Mucosa of descending colon (tissue), 3 donors: ENCODE data around the gene MACROH2A1. TPM values are rescaled to one million over a fixed set of nuclear protein-coding genes. Genes with fewer than 3 reads are reported as not detected.

ENCODE experiments used
- ATAC-seq: fragments of 200-7000 bp; cut with Tn5 transposase; one replicate; pipeline ENCODE4 v1.9.1; 2020; ENCODE audit warnings: mild to moderate bottlenecking, moderate library complexity
- DNase-seq, 3 donors: peaks; one replicate each; pipeline ENCODE4 v3.0.0-alpha.2; 2020
- H3K36me3 ChIP-seq: fragments of 200-600 bp; one replicate; pipeline ENCODE4 v1.8.0; 2021; ENCODE audit warnings: low read depth, mild to moderate bottlenecking
- H3K4me1 ChIP-seq: fragments of 200-600 bp; one replicate; pipeline ENCODE4 v1.8.0; 2021; ENCODE audit warnings: low read depth, mild to moderate bottlenecking
- H3K4me3 ChIP-seq: fragments of 200-600 bp; one replicate; pipeline ENCODE4 v1.8.0; 2021; ENCODE audit warnings: mild to moderate bottlenecking
- H3K9me3 ChIP-seq: fragments of 200-600 bp; one replicate; pipeline ENCODE4 v1.8.0; 2021; ENCODE audit warnings: mild to moderate bottlenecking
- intact Hi-C, 2 donors: fragments of 100-400 bp; cut with DNase I in 1 of 2; cut with micrococcal nuclease in 1 of 2; formaldehyde crosslinking; loops; one replicate each; pipeline versions ENCODE4 v1.11.0 to v1.11.1; 2022; cut with DNase I, micrococcal nuclease
- total RNA-seq, 3 donors: library from RNA; stranded (reverse); fragmentation: NEBNext Ultra II Directional in 2 of 3; extraction: Animal tissue kit (Norgen Biotek cat#: 25700) in 2 of 3; gene quantifications; one replicate each; pipeline versions ENCODE4 v1.2.1 to v1.2.4, GENCODE V29; 2021 to 2023
- TF ChIP-seq, protein P1 (sequence below): fragments of 200-600 bp; IDR thresholded peaks from one replicate; pipeline ENCODE4 v1.8.0; 2022; ENCODE audit warnings: antibody characterized with exemption, mild to moderate bottlenecking
- donor health status: DM: no; HTN: no; CAD: no; lungs with moderate emphysema.
- donor health status: DM: no; HTN: no; CAD: no.
- donor health status: DM: no; HTN: yes; CAD: no.

Gene MACROH2A1
- total RNA-seq, 3 donors from 2014 or later = 170 to 255 (median 243) TPM

DNA sequence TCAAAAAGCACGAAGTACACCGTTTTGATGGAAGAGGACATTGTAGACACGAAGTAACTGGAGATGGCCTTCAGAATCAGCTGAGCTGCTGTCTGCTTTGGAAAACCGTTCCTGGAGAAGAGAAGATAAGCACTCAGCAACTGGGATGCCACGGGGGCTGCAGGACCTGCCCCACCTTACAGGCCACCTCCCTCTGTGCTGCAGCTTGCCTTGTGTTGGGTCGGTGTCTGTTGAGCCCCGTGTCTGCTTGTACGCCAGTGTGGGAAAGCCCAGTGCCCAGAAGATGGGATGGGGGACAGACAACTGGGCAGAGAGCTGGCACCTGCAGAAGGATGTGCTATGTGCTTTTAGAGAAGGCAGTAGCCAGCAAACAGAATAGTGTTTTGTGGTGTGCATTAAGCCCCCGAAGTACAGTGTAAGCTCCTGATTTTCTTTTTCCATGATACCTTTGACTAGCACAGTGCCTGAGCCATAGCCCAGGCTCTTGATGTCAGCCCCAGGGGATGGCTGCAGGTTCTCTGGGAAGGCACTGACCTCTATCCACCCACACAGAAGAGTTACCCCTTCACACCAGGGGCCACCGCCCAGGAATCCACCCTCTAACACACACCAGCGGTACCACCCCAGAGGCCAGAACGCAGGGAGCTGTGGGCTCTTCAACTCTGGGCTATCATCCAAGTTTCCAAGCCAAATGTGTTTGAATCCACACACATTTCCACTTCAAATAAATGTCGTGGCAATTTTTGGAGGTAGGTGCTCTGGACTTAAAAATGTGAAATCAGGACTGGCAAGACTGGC, 63.8 kb downstream of the MACROH2A1 start:
- ATAC-seq (no peak), DNase-seq (no peak)
- Histone ChIP-seq H3K4me1 (peaks cover 1% of the 10 kb centered on the region), H3K4me3 (no peak overlapping the region), H3K9me3 (no peaks in the 10 kb centered on the region), H3K36me3 (no peaks in the 10 kb centered on the region)
- intact Hi-C loops = loop anchor here (10.0 kb wide), 2 partner anchors 120 to 130 kb away; no protein-coding TSS in a partner anchor
- TF ChIP-seq, protein P1, sequence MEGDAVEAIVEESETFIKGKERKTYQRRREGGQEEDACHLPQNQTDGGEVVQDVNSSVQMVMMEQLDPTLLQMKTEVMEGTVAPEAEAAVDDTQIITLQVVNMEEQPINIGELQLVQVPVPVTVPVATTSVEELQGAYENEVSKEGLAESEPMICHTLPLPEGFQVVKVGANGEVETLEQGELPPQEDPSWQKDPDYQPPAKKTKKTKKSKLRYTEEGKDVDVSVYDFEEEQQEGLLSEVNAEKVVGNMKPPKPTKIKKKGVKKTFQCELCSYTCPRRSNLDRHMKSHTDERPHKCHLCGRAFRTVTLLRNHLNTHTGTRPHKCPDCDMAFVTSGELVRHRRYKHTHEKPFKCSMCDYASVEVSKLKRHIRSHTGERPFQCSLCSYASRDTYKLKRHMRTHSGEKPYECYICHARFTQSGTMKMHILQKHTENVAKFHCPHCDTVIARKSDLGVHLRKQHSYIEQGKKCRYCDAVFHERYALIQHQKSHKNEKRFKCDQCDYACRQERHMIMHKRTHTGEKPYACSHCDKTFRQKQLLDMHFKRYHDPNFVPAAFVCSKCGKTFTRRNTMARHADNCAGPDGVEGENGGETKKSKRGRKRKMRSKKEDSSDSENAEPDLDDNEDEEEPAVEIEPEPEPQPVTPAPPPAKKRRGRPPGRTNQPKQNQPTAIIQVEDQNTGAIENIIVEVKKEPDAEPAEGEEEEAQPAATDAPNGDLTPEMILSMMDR = no peak

DNA sequence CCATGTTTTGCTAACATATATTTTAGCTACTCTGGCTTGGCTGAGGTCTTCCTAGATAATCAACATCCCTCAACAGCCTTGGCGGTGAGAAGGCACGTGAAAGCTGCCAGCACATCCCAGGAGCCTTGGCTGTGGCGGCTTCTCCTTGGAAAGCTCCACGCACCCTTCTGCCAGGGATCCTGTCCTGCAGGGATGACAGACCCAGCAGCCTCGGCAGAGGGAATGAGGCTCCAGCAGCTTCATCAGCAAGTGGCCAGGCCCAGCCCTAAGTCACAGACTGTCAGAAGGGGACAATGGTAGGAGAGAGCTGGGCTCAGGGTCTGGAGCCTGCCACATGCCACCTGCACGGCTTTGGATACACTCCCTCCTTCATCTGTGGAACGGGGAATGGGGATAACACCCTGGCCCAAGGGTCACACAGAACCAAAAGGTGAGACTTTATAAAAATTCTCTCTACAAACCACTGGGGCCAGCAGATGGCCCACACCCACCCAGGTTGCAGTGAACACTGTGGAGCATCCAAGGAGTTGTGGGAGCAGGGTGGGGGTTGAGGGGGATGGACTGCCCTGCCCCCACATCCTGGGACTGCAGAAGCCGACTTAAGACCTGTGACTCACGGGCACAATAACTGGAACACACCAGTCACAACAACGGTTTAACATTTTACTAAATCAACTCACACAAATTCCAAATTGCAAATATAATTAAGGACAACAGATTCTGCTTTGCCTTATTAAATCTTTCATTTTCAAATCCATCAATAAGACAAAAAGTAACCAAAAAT, 65.1 kb downstream of the MACROH2A1 start:
- no peak for DNase-seq
- intact Hi-C loops = loop anchor here (10.0 kb wide), 2 partner anchors 119 to 129 kb away; no protein-coding TSS in a partner anchor
- ATAC-seq = no peak
- H3K4me3 ChIP-seq = no peak overlapping the region
- H3K9me3 ChIP-seq = no peaks in the 10 kb centered on the region
- H3K4me1 ChIP-seq = no peaks in the 10 kb centered on the region
- TF ChIP-seq, protein P1 = no peak
- H3K36me3 ChIP-seq = no peaks in the 10 kb centered on the region

DNA sequence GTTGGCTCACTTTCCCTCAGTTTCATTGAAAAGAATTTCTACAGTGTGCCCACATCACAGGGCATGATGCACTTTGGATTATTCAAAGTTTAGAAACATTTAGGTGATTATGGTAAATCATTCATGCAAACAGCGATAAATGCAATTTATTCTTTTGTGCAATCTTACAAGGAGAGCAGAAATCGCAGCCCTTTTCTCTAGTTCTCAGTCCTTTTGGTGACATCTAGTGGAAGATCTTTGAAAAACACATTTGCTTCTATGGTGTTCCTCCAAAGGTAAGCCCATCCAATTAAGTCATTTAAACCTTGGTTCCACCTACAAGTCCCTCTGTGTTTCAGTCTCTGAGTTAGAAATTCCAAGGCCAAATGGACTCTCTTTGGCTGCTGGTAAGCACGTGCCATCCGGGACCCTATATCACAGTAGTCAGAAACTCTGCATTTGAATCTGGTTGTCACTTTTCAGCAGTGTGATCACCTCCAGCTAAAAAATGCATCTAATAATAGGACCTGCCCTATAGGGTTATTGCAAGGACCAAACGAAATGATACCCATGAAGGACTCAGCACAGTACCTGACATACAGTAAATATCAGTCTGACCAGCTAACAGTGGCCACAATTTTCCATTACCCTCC, 66.4 kb downstream of the MACROH2A1 start:
- intact Hi-C loops = loop anchor here (10.0 kb wide), 2 partner anchors 118 to 128 kb away; no protein-coding TSS in a partner anchor

DNA sequence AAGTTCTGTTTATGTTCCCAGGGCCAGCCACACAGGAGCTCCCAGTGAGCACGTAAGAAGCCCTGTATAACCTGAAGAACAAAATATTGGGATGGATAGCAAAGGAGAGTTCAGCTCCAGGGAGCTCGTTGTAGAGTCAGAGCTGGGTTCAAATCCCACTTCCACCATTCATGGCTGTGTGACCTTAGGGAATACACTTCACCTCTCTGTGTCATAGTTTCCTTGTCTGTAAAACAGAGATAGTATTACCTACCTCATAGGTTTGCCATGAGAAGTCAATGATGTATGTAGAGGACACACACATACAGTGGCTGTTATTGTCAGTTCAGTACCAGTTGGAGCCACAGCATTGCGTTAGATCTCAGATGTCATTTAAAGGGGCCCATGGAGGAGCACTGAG, 67.4 kb downstream of the MACROH2A1 start:
- Histone ChIP-seq H3K9me3 (no peaks in the 10 kb centered on the region), H3K4me3 (no peak overlapping the region), H3K36me3 (no peaks in the 10 kb centered on the region), H3K4me1 (no peaks in the 10 kb centered on the region)
- ATAC-seq (no peak), DNase-seq (no peak)
- TF ChIP-seq, protein P1 = no peak
- intact Hi-C loops = loop anchor here (10.0 kb wide), 2 partner anchors 117 to 127 kb away; no protein-coding TSS in a partner anchor

More for the DNA sequence above, 66.4 kb downstream of the MACROH2A1 start:
- ATAC-seq = peak; percentile 42
- H3K4me3 ChIP-seq = no peak overlapping the region
- no peaks in the 10 kb centered on the region for H3K4me1 ChIP-seq
- H3K9me3 ChIP-seq = no peaks in the 10 kb centered on the region
- no peak for DNase-seq
- TF ChIP-seq, protein P1 = no peak
- no peaks in the 10 kb centered on the region for H3K36me3 ChIP-seq

DNA sequence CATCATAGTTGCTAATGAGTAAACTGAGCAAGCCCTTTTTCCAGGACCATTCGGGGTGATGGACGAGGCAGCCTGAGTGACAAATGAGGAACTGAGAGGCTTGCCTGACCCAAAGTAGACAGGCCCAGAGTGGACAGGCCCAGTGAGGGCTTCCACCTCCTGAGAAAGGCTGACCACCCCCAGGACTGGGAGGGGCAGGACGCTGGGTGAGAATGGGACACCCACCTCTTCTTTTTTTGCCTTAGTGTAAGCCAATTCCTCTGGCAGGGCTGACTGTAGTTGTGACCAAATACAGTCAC, 68.3 kb downstream of the MACROH2A1 start:
- intact Hi-C loops = loop anchor here (10.0 kb wide), 2 partner anchors 116 to 126 kb away; no protein-coding TSS in a partner anchor
- ATAC-seq (no peak), DNase-seq (no peak)
- Histone ChIP-seq H3K4me3 (no peak overlapping the region), H3K9me3 (no peaks in the 10 kb centered on the region), H3K36me3 (no peaks in the 10 kb centered on the region), H3K4me1 (no peaks in the 10 kb centered on the region)
- TF ChIP-seq, protein P1 = no peak
